Right cardiac atrium (tissue), 5 donors: ENCODE results near the gene KRTAP2-3. TPM values are rescaled to one million over a fixed set of nuclear protein-coding genes. Genes with fewer than 3 reads are reported as not detected.
"Not testable (repeated sequence)": the region's sequence is repeated elsewhere in the genome, so short reads cannot be mapped to it uniquely, and the experiment has no call there.

Experiments used
- ATAC-seq, 2 donors: fragments of 200-7000 bp; cut with Tn5 transposase; one replicate each; pipeline versions ENCODE4 v1.8.0 to v1.9.1; 2020; ENCODE audit warnings: moderate library complexity in 2 of 2, mild to moderate bottlenecking in 1 of 2
- DNase-seq, 3 donors: peaks; one replicate each; pipeline ENCODE4 v3.0.0-alpha.2; 2020
- H3K27ac ChIP-seq: one replicate; pipeline ENCODE4 v1.5.1; 2013; ENCODE audit warnings: mild to moderate bottlenecking, low read length, control low read depth, moderate library complexity
- H3K27me3 ChIP-seq: one replicate; pipeline ENCODE4 v1.6.1; 2013; ENCODE audit not compliant: control insufficient read depth, insufficient read depth
- H3K4me1 ChIP-seq: one replicate; pipeline ENCODE4 v1.6.1; 2013; ENCODE audit warnings: low read length; ENCODE audit not compliant: control insufficient read depth, insufficient read depth
- H3K4me3 ChIP-seq: one replicate; pipeline ENCODE4 v1.5.1; 2013; ENCODE audit warnings: low read length, control low read depth
- H3K9me3 ChIP-seq: one replicate; pipeline ENCODE4 v1.6.1; 2013; ENCODE audit warnings: low read length; ENCODE audit not compliant: control insufficient read depth
- WGBS: extraction: QIAGEN DNeasy Blood & Tissue Kit; methylation state at CpG from one replicate; pipeline ENCODE4 v1.1.7; 2013; 5-methylcytosine and 5-hydroxymethylcytosine counted together
- intact Hi-C, 4 donors: fragments of 100-400 bp; cut with DNase I; formaldehyde crosslinking; loops; one replicate each; pipeline versions ENCODE4 v1.11.0 to v1.14.0; 2022 to 2023
- polyA plus RNA-seq: library from polyadenylated mRNA; stranded (reverse); fragments of 200-250 nt; gene quantifications from one replicate; pipeline ENCODE4 v1.2.3, GENCODE V29; 2013
- total RNA-seq, 4 donors: library from RNA; stranded (reverse); fragmentation: NEBNext Ultra II Directional; extraction: Animal tissue kit (Norgen Biotek cat#: 25700); gene quantifications; one replicate each; pipeline ENCODE4 v1.2.1, GENCODE V29; 2021
- donor health status: healthy with polysubstance abuse.
- donor health status: DM: no; HTN: yes; CAD: no.
- donor health status: DM: no; HTN: no; CAD: no.
- donor health status: DM: no; HTN: yes; CAD: no; lungs with severe emphysema.
- donor health status: DM: yes; HTN: yes; CAD: no.

The KRTAP2-3 gene
- total and polyA plus RNA-seq, 5 donors = not detected

DNA sequence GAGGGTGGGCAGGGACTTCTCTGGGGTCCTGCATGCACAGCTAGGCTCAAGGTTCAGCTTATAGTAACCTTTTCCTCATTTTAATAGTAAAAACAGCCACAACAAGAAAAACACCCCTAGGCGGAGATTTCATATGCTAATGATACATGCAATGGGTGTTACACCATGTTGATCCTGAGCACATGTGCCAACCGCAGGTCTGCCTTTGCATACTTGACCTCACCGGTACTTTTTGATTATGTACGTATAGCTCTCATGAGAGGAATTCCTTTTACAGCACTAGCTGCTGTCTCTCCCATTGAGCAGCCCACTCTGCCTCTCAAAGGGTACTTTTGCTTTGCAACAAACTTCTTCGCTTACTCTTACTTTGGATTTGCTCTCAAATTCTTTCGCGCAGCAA is 36.1 kb upstream of the KRTAP2-3 start:
- H3K4me1 ChIP-seq = no peaks in the 10 kb centered on the region
- intact Hi-C loops = no loop called here
- H3K27me3 ChIP-seq = no peaks in the 10 kb centered on the region
- ATAC-seq = no peak
- no peak overlapping the region for H3K27ac ChIP-seq
- no peaks in the 10 kb centered on the region for H3K9me3 ChIP-seq
- no peak for DNase-seq
- WGBS = 74% methylated on average over 7 of the region's 7 CpGs
- H3K4me3 ChIP-seq = no peak overlapping the region

DNA sequence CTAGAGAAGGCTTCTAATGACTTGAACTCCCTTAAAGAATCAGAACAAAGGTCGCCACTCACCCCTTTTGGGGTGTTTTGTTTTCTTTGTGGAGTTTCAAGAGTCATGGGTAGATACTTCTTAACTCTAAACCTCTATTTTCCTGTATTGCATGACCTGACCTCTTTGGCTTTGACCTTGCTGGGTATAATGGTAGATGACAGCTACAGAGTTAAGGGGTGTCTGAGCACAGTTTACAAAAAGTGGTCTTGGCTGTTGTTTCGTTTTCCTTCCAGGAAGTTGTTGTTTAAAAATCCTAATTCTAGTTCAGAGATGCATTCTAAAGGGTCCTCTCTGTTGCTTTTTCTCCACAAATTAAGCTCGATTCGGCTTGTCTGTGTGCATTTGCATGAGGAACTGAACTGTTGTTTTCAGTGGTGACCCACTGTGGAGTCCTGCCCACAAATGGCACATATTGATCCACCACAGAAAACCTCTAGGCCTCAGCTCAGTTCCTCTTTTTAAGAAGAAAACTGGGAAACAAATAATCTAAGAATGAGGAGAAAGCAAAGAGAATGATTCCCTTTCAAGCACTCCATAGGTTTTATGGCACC is 28.9 kb upstream of the KRTAP2-3 start:
- intact Hi-C loops, DNase-seq, ATAC-seq, H3K9me3 ChIP-seq, H3K27me3 ChIP-seq, H3K27ac ChIP-seq, H3K4me3 ChIP-seq, H3K4me1 ChIP-seq: not testable (repeated sequence)
- WGBS = 63% methylated on average over 4 of the region's 4 CpGs

DNA sequence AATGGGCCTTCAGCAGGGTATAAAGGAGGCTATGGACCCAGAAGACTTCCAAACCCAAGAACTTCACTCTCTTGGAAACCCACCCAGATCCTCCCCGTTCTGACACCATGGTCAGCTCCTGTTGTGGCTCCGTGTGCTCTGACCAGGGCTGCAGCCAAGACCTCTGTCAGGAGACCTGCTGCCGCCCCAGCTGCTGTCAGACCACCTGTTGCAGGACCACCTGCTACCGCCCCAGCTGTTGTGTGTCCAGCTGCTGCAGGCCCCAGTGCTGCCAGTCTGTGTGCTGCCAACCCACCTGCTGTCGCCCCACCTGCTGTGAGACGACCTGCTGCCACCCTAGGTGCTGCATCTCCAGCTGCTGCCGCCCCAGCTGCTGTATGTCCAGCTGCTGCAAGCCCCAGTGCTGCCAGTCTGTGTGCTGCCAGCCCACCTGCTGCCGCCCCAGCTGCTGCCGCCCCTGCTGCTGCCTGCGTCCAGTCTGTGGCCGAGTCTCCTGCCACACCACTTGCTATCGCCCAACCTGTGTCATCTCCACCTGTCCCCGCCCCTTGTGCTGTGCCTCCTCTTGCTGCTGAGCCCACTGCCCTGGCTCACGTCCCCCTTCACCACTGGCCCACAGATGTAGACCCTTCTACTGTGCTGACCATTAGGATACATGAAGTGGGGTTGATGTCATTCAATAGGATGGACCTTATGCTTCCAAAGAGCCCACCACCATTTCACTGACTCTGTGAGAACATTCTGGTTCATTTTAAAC is 24.4 kb upstream of the KRTAP2-3 start, which contains the start of gene KRTAP4-7:
TSS of gene KRTAP4-7 (plus strand) at position 51 of the 757 bp plus-strand sequence. CDS start at position 108, 57 bp downstream.
- H3K4me3 ChIP-seq, ATAC-seq, H3K4me1 ChIP-seq, H3K9me3 ChIP-seq, DNase-seq, H3K27ac ChIP-seq, H3K27me3 ChIP-seq, intact Hi-C loops: not testable (repeated sequence)
- 77% methylated on average over 14 of the region's 14 CpGs for WGBS

DNA sequence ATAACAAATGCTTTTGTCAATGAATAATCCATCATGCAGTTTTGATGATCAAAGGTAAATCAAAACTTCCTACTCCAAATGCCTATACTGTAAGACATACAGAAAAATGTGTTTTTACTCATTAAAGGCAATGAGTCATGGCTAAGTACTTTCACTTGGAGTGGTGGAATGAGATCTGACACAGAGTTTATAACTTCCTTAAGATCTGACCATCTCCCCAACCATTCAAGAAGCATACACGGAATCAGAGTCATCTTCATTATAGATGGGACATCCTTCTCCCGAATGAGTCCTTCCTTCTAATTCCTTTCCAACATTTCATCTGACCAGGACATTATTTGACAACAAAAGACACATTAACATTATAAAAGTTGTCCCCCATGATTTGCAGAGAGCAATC is 23.5 kb upstream of the KRTAP2-3 start:
- ATAC-seq, intact Hi-C loops, H3K9me3 ChIP-seq, H3K27me3 ChIP-seq, H3K4me3 ChIP-seq, DNase-seq, H3K27ac ChIP-seq, H3K4me1 ChIP-seq: not testable (repeated sequence)
- WGBS = 72% methylated on average over 2 of the region's 2 CpGs

DNA sequence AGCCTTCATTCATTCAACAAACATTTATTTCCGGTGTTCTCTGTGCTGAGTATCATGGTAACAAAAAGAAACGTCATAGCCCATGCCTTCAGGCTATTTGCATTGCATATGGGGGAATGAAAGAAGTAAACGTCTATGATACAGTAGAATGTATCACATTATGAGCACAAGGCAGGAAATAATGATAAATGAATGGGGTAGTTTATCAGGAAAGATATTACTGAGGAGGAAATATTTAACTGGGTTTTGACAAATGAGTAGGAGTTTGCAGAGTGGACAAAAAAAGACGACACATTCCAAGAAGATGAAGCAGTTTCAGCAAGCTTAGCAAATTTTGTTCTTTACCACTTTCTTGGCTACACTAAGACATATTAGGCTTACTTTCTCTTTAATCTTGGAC is 22.7 kb upstream of the KRTAP2-3 start:
- WGBS = 56% methylated on average over 4 of the region's 4 CpGs
- intact Hi-C loops = no loop called here

DNA sequence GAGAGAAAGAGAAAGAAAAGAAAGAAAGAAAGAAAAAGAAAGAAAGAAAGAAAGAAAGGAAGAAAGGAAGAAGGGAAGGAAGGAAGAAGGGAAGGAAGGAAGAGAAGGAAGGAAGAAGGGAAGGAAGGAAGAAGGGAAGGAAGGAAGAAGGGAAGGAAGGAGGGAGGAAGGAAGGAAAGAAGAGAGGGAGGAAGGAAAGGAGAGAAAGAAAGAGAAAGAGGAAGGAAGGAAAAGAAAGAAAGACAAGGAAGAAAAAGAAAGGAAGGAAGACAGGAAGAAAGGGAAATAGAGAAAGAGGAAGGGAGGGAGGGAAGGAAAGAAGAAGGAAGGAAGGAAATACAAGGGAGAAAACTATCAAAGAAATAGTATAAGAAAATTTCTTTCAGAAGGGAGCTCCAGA is 16.9 kb upstream of the KRTAP2-3 start:
- intact Hi-C loops = no loop called here
- no peak for ATAC-seq
- H3K27me3 ChIP-seq = no peaks in the 10 kb centered on the region

More for the DNA sequence above, 22.7 kb upstream of the KRTAP2-3 start:
- DNase-seq = no peak
- Histone ChIP-seq H3K27me3 (no peaks in the 10 kb centered on the region), H3K4me1 (no peaks in the 10 kb centered on the region), H3K9me3 (no peaks in the 10 kb centered on the region), H3K4me3 (no peak overlapping the region), H3K27ac (no peak overlapping the region)
- no peak for ATAC-seq

DNA sequence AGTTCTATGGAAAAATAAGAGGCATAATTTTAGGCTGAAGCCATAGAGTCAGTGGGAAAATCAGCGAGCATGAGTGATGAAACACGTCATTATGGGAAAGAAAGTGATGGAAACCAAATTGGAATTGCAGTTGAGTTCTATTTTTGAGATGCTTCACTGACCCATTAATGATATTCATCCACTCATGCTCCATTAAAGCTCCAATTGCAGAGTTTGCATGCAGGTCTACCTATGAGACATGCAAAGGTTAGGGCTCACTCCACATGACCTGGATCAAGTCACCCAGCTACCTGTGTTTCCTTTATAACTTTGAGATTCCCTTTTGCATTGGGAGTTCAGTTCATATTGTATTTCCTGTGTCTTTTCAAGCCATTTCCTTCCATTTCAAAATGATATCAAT is 13.8 kb upstream of the KRTAP2-3 start:
- DNase-seq (no peak), ATAC-seq (no peak)
- no peaks in the 10 kb centered on the region for H3K4me1 ChIP-seq
- intact Hi-C loops = no loop called here
- H3K27ac ChIP-seq = no peak overlapping the region
- H3K9me3 ChIP-seq = no peaks in the 10 kb centered on the region
- H3K4me3 ChIP-seq = no peak overlapping the region
- WGBS = 86% methylated on average over 2 of the region's 2 CpGs
- no peaks in the 10 kb centered on the region for H3K27me3 ChIP-seq

More for the DNA sequence above, 16.9 kb upstream of the KRTAP2-3 start:
- H3K4me3 ChIP-seq = no peak overlapping the region
- no peaks in the 10 kb centered on the region for H3K4me1 ChIP-seq
- DNase-seq = no peak
- H3K27ac ChIP-seq = no peak overlapping the region
- H3K9me3 ChIP-seq = no peaks in the 10 kb centered on the region

DNA sequence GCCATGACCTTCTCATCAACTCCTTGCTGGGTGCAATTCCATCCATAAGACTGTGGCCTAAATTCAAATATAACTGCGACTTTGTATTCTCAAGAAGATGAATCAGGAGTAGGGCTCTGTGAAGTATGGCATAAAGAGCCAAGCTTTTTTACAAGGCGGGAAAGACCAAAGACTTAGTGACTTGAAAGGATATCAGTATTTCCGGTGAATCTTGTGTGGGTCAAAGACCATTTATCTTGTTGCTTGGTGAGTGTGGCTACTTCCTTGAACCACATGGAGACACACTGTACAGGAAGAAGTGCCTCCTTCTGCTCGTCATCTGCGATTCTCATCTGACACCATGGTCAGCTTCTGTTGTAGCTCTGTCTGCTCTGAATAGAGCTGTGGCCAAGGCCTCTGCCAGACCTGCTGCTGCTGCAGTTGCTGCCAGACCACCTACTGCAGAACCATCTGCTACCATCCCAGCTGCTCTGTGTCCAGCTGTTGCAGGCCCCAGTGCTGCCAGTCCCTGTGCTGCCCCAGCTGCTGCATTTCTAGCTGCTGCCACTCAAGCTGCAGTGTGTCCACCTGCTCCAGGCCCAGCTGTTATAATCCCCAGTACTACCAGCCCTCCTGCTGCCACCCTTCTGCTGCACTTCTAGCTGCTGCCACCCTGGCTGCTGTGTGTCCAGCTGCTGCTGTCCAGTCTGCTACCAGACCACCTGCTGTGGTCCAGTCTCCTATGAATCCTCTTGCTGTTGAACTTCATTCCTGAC is 11.9 kb upstream of the KRTAP2-3 start:
- intact Hi-C loops = no loop called here
- WGBS = 78% methylated on average over 5 of the region's 5 CpGs

DNA sequence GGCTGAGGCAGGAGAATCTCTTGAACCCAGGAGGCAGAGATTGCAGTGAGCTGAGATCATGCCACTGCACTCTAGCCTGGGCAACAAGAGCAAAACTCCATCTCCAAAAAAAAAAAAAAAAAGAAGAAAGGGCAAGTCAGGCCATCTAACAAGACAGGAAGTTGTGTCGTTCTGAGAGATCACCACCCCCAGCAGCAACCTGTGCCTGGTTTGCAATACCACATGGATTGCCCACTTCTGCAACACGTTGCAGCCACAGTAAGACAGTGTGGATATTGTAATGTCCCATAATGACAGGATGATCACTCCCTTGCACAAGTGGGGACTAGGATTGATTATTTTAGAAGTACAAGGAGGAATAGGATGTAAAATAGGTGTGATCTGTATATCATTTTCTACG is 9.1 kb upstream of the KRTAP2-3 start:
- intact Hi-C loops = no loop called here
- no peaks in the 10 kb centered on the region for H3K9me3 ChIP-seq
- ATAC-seq (no peak), DNase-seq (no peak)
- H3K27me3 ChIP-seq = peaks cover 3% of the 10 kb centered on the region
- H3K4me1 ChIP-seq = no peaks in the 10 kb centered on the region
- H3K27ac ChIP-seq = no peak overlapping the region
- WGBS = 74% methylated on average over 3 of the region's 3 CpGs
- no peak overlapping the region for H3K4me3 ChIP-seq

More for the DNA sequence above, 11.9 kb upstream of the KRTAP2-3 start:
- Histone ChIP-seq H3K27me3 (peaks cover 3% of the 10 kb centered on the region), H3K4me1 (no peaks in the 10 kb centered on the region), H3K27ac (no peak overlapping the region), H3K9me3 (no peaks in the 10 kb centered on the region), H3K4me3 (no peak overlapping the region)
- ATAC-seq = no peak
- no peak for DNase-seq

DNA sequence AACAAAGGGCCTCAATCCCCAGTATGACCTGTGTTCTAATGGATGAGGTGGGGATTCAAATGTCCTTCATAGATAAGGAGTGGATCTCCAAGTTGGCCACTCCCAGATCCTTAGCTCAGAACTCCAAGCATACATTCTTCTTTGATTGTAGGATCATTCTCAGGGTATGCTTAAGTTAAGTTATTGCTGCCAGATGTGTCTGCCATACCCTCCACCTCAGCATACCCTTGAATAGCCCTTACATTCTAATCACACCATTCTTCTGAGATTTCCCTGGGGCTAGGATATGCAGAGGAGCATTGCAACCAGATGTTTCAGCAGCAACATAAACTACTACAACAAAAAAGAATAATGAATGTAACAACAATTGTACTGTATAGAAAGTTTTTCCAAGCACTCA is 7.4 kb upstream of the KRTAP2-3 start:
- no peak for ATAC-seq
- intact Hi-C loops = no loop called here
- H3K4me3 ChIP-seq = no peak overlapping the region
- peaks cover 3% of the 10 kb centered on the region for H3K27me3 ChIP-seq
- H3K9me3 ChIP-seq = no peaks in the 10 kb centered on the region
- H3K27ac ChIP-seq = no peak overlapping the region
- no peaks in the 10 kb centered on the region for H3K4me1 ChIP-seq
- no peak for DNase-seq
